Naive B cell (primary cell): ENCODE results near the gene LMX1B. TPM values are rescaled to one million over a fixed set of nuclear protein-coding genes. Genes with fewer than 3 reads are reported as not detected.
"Not testable (repeated sequence)": the region's sequence is repeated elsewhere in the genome, so short reads cannot be mapped to it uniquely, and the experiment has no call there.

Experiments used
- ATAC-seq, 2 donors: fragments of 150-1000 bp; cut with Tn5 transposase; 2 replicates each; pipeline ENCODE4 v1.10.0; 2021; ENCODE audit warnings: low read depth in 2 of 2, mild to moderate bottlenecking in 2 of 2, moderate library complexity in 2 of 2
- DNase-seq: peaks from one replicate; pipeline ENCODE4 v3.0.0; 2022
- H3K27ac Mint-ChIP-seq, 6 donors: one replicate each; pipeline ENCODE4 v1.8.0; 2020 to 2022; ENCODE audit warnings: mild to moderate bottlenecking in 6 of 6, mixed read lengths in 6 of 6, moderate library complexity in 5 of 6, inconsistent platforms in 2 of 6
- H3K27me3 Mint-ChIP-seq, 3 donors: one replicate each; pipeline ENCODE4 v1.8.0; 2021 to 2022; ENCODE audit warnings: mixed read lengths in 3 of 3, mild to moderate bottlenecking in 1 of 3
- H3K36me3 Mint-ChIP-seq, 2 donors: one replicate each; pipeline ENCODE4 v1.8.0; 2020 to 2022; ENCODE audit warnings: mixed read lengths in 2 of 2, inconsistent platforms in 1 of 2, mild to moderate bottlenecking in 1 of 2
- H3K4me1 Mint-ChIP-seq, 3 donors: one replicate each; pipeline ENCODE4 v1.8.0; 2020 to 2022; ENCODE audit warnings: mixed read lengths in 3 of 3, inconsistent platforms in 1 of 3, mild to moderate bottlenecking in 1 of 3, moderate library complexity in 1 of 3
- H3K4me3 Mint-ChIP-seq, 8 donors: one replicate each; pipeline ENCODE4 v1.8.0; 2020 to 2022; ENCODE audit warnings: mild to moderate bottlenecking in 8 of 8, mixed read lengths in 8 of 8, moderate library complexity in 8 of 8, inconsistent platforms in 2 of 8
- H3K9me3 Mint-ChIP-seq, 7 donors: one replicate each; pipeline ENCODE4 v1.8.0; 2020 to 2022; ENCODE audit warnings: mixed read lengths in 7 of 7, mild to moderate bottlenecking in 5 of 7, inconsistent platforms in 2 of 7, moderate library complexity in 1 of 7
- polyA plus RNA-seq, 6 donors: library from polyadenylated mRNA; unstranded; fragments of 300-500 nt; fragmentation: Illumina TruSeq; gene quantifications; one replicate each; pipeline ENCODE4 v1.2.3, GENCODE V29; 2021; ENCODE audit warnings: low read depth in 6 of 6

The LMX1B gene
- polyA plus RNA-seq, 6 donors from 2014 or later, result not detected

DNA sequence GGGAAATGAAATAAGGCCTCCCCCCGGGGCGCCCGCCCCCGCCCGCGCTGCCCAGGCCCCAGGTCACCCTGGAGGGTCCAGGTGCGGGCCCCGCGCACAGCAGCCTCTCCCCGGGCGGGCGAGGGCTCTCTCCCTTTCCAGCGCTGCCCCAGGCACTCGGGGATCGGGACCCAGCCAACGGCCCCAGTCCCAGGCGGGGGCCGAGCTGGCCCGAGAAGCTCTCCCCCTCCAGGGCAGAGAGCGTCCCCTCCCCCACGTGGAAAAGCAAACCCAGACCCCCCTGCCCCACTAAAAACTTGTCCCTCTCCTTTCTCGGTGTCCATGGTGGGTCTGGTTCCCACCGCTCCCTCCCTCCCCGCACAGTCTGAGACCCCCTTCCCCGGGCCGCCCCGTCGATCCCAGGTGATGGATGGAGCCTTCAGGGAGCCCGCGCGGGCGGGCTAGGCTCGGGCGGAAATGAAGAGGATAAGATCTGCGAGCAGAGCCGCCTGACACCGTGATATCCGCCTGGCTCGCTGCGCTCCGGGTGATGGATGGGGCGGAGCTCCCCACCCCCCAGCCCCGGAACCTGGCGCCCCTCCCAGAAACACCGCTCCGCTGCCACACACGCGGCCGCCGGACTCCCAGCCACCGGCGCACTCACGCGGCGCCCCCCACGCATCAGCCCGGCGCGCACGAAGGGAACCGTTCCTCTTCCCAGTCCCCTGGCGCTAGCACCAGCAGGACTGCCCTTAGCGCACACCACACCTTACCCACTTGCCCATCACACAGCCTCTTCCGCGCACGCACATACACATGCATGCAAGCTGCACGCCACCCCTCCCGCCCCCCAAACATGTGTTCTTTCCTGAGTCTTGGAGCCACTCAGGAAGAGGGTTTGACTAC, 109.4 kb downstream of the LMX1B start:
- ATAC-seq, result peak; percentile 54 to 58
- H3K36me3 Mint-ChIP-seq, result no peaks in the 10 kb centered on the region
- H3K4me3 Mint-ChIP-seq, result peak overlapping the region; percentile 79 to 96 (median 92)
- H3K4me1 Mint-ChIP-seq, result peaks cover 36 to 48% (median 45%) of the 10 kb centered on the region in 3 donors
- H3K9me3 Mint-ChIP-seq, result no peaks in the 10 kb centered on the region
- peak overlapping the region; percentile 88 to 98 (median 97) for H3K27ac Mint-ChIP-seq
- peak; percentile 65 for DNase-seq
- no peaks in the 10 kb centered on the region for H3K27me3 Mint-ChIP-seq

DNA sequence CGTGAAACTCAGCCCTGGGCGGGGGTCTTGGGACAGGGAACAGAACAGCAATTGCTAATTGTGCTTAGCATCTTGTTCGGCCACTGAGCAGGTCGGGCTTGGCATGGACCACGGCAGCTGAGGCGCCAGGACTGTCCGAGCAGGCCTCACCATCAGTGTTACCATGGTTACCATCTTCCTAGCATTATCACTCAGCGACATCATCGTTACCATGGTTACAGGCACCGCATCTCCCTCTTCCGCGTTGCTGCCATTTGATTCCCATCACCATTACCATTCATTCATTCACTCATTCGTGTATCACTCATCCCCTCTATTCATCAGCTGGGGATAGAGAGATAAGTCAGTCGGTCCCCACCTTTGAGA, 110.1 kb downstream of the LMX1B start:
- DNase-seq (no peak), ATAC-seq (no peak)
- Mint-ChIP-seq H3K4me1 (peaks cover 35 to 46% (median 41%) of the 10 kb centered on the region in 3 donors), H3K4me3 (peak overlapping the region; percentile 79 to 96 (median 92)), H3K36me3 (no peaks in the 10 kb centered on the region), H3K9me3 (no peaks in the 10 kb centered on the region), H3K27me3 (no peaks in the 10 kb centered on the region), H3K27ac (peak overlapping the region; percentile 43 to 98 (median 92))

GRCh38 chr9:126724226-126724625, 110.5 kb downstream of the LMX1B start:
- Mint-ChIP-seq H3K27me3 (no peaks in the 10 kb centered on the region), H3K4me1 (peaks cover 35 to 41% (median 37%) of the 10 kb centered on the region in 3 donors), H3K4me3 (peak overlapping the region; percentile 79 to 96 (median 92)), H3K27ac (peak overlapping the region in 5 of 6 donors; percentile 88 to 98 (median 97)), H3K36me3 (no peaks in the 10 kb centered on the region), H3K9me3 (peaks cover 0 to 3% (median 0%) of the 10 kb centered on the region in 7 donors)
- DNase-seq (no peak), ATAC-seq (no peak)

DNA sequence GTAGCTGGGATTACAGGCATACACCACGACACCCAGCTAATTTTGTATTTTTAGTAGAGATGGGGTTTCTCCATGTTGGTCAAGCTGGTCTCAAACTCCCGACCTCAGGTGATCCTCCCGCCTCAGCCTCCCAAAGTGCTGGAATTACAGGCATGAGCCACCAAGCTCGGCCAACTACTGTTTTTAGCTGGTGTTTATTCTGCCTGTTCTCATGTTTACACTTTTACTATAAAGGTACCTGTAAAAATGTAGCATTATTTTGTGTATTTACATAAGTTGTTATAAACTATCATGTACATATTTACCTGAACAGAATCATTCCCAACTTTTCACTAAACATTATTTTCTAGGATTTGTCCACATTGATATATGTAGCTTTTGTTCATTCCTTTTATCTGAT, 111.8 kb downstream of the LMX1B start:
- ATAC-seq, H3K36me3 Mint-ChIP-seq, H3K27me3 Mint-ChIP-seq, H3K9me3 Mint-ChIP-seq, DNase-seq: not testable (repeated sequence)
- Mint-ChIP-seq H3K4me1 (peaks cover 24 to 29% (median 25%) of the 10 kb centered on the region in 3 donors), H3K4me3 (peak overlapping the region in 1 of 8 donors; percentile 79), H3K27ac (peak overlapping the region in 1 of 6 donors; percentile 79)

DNA sequence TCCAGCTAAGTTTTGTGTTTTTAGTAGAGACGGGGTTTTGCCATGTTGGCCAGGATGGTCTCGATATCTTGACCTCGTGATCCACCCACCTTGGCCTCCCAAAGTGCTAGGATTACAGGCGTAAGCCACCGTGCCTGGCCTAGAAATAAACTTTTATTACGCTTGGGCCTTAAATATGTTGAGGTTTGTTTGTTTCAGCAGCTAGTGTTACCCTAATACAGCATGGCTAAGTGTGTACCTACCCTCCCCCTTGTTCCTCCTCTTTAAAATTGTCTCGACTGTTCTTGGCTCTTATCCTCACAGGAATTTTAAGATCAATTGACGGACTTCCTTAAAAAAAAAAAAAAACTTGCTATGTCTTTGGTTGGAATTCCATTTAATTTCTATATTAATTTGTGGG, 114.5 kb downstream of the LMX1B start:
- ATAC-seq, H3K4me3 Mint-ChIP-seq, H3K4me1 Mint-ChIP-seq, DNase-seq, H3K9me3 Mint-ChIP-seq, H3K27ac Mint-ChIP-seq, H3K36me3 Mint-ChIP-seq: not testable (repeated sequence)
- H3K27me3 Mint-ChIP-seq, result peaks cover 0 to 12% (median 5%) of the 10 kb centered on the region in 3 donors

DNA sequence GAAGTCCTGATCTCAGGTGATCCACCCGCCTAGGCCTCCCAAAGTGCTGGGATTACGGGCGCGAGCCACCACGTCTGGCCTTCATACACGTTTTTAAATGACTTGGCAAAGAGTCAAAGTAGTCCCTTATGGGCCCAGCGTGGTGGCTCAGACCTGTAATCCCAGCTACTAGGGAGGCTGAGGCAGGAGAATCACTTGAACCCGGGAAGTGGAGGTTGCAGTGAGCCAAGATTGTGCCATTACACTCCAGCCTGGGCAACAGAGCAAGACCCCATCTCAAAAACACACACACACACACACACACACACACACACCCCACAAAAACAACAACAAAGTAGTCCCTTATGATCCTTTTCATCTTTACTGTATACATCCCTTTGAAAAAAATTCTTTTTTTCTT, 116.9 kb downstream of the LMX1B start:
- not testable (repeated sequence) for H3K27ac Mint-ChIP-seq, ATAC-seq, H3K4me3 Mint-ChIP-seq, DNase-seq, H3K4me1 Mint-ChIP-seq
- Mint-ChIP-seq H3K27me3 (peaks cover 0 to 21% (median 5%) of the 10 kb centered on the region in 3 donors), H3K36me3 (peaks cover 8 to 18% of the 10 kb centered on the region in 2 donors), H3K9me3 (peaks cover 0 to 21% (median 12%) of the 10 kb centered on the region in 7 donors)

GRCh38 chr9:126733005-126733404, 119.3 kb downstream of the LMX1B start:
- no peak overlapping the region for H3K27ac Mint-ChIP-seq
- peak overlapping the region in 1 of 8 donors; percentile 37 for H3K4me3 Mint-ChIP-seq
- DNase-seq (no peak), ATAC-seq (no peak)
- peaks cover 6 to 26% (median 19%) of the 10 kb centered on the region in 7 donors for H3K9me3 Mint-ChIP-seq
- no peaks in the 10 kb centered on the region for H3K4me1 Mint-ChIP-seq
- H3K27me3 Mint-ChIP-seq, result peaks cover 0 to 21% (median 10%) of the 10 kb centered on the region in 3 donors
- H3K36me3 Mint-ChIP-seq, result peaks cover 8 to 27% of the 10 kb centered on the region in 2 donors

- Mint-ChIP-seq H3K27ac (no peak overlapping the region), H3K9me3 (peaks cover 6 to 26% (median 19%) of the 10 kb centered on the region in 7 donors), H3K27me3 (peaks cover 0 to 30% (median 10%) of the 10 kb centered on the region in 3 donors), H3K36me3 (peaks cover 8 to 27% of the 10 kb centered on the region in 2 donors), H3K4me1 (no peaks in the 10 kb centered on the region), H3K4me3 (peak overlapping the region in 1 of 8 donors; percentile 64)
- ATAC-seq (no peak), DNase-seq (no peak)
Observed at GRCh38 chr9:126734877-126735276, 121.1 kb downstream of the LMX1B start.

DNA sequence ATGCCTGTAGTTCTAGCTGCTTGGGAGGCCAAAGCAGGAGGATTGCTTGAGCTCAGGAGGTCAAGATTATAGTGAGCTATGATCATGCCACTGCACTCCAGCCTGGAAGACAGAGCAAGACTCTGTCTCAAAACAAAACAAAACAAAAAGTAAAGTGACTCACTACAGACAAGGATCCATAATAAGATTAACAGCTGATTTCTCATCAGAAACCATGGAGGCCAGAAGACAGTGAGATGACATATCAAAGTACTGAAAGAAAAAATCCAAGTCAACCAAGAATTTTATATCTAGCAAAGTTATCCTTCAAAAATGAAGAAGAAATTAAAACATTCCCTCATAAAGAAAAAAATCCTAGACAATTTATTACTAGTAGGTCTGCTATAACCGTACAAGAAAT, 121.8 kb downstream of the LMX1B start:
- Mint-ChIP-seq H3K27me3 (peaks cover 0 to 32% (median 10%) of the 10 kb centered on the region in 3 donors), H3K4me3 (no peak overlapping the region), H3K9me3 (peaks cover 6 to 26% (median 19%) of the 10 kb centered on the region in 7 donors), H3K4me1 (no peaks in the 10 kb centered on the region), H3K27ac (no peak overlapping the region), H3K36me3 (peaks cover 8 to 27% of the 10 kb centered on the region in 2 donors)
- DNase-seq (no peak), ATAC-seq (no peak)

DNA sequence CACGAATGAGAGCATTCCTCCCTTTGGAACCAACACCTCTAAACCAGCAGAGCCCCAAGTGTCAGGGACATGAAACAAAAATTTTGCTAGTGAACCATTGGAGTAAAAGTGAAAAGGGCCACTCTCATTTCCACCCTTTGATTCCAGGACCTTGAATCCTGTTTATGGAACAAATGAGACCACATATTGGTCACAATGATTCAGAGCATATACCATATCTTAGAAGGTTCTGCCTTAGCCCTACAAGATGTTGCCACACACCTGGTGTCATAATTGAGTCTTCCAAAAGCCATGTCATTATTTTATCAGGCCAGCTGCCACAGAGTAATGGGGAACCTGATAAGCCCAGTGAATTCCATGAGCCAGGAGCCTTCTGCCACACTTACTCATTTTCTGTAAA, 124.8 kb downstream of the LMX1B start:
- Mint-ChIP-seq H3K9me3 (peaks cover 6 to 26% (median 19%) of the 10 kb centered on the region in 7 donors), H3K27ac (no peak overlapping the region), H3K27me3 (peaks cover 0 to 18% (median 5%) of the 10 kb centered on the region in 3 donors), H3K36me3 (peaks cover 8 to 27% of the 10 kb centered on the region in 2 donors), H3K4me1 (no peaks in the 10 kb centered on the region), H3K4me3 (no peak overlapping the region)
- ATAC-seq, result no peak
- no peak for DNase-seq

DNA sequence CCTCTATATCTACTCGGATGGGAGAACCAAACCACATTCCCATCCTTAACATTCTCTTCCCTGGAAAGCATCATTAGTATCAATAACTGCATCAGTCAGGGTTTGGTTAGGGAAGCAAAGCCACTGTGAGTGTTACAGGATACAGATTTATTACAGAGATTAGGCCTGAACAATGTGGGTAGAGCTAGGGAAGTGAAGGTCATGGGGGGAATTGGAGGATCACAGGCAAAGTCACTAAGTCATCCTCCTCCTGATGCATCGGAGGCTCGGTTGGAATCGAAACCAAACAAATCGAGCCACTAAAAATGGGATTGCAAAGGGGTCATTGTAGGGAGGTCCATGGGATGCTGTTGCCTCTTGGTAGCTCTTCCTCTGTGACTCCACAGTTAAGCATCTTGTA, 129.3 kb downstream of the LMX1B start:
- H3K27ac Mint-ChIP-seq, result no peak overlapping the region
- H3K4me1 Mint-ChIP-seq, result peaks cover 20 to 28% (median 23%) of the 10 kb centered on the region in 3 donors
- no peak for DNase-seq
- ATAC-seq, result no peak
- H3K36me3 Mint-ChIP-seq, result no peaks in the 10 kb centered on the region
- peaks cover 0 to 11% (median 0%) of the 10 kb centered on the region in 3 donors for H3K27me3 Mint-ChIP-seq
- H3K4me3 Mint-ChIP-seq, result no peak overlapping the region
- peaks cover 0 to 2% (median 0%) of the 10 kb centered on the region in 7 donors for H3K9me3 Mint-ChIP-seq

- H3K36me3 Mint-ChIP-seq, result no peaks in the 10 kb centered on the region
- H3K27ac Mint-ChIP-seq, result peak overlapping the region in 4 of 6 donors; percentile 5 to 92 (median 70)
- H3K27me3 Mint-ChIP-seq, result no peaks in the 10 kb centered on the region
- no peak for DNase-seq
- peak overlapping the region in 6 of 8 donors; percentile 12 to 60 (median 40) for H3K4me3 Mint-ChIP-seq
- H3K9me3 Mint-ChIP-seq, result no peaks in the 10 kb centered on the region
- ATAC-seq, result peak; percentile 25 to 49
- H3K4me1 Mint-ChIP-seq, result peaks cover 27 to 39% (median 32%) of the 10 kb centered on the region in 3 donors
Observed at GRCh38 chr9:126745574-126746411, 132.1 kb downstream of the LMX1B start.
